HCT116 (cell line): Measurements from ENCODE around the gene AEBP1. TPM values are rescaled to one million over a fixed set of nuclear protein-coding genes. Genes with fewer than 3 reads are reported as not detected.

ENCODE experiments used
- ATAC-seq: fragments of 200-7000 bp; cut with Tn5 transposase; 2 replicates; pipeline ENCODE4 v1.9.1; 2020; ENCODE audit warnings: mild to moderate bottlenecking, moderate library complexity
- BruUV-seq: library from RNA; stranded (reverse); fragments of 400-500 nt; replicated peaks from 2 replicates; lab custom pipeline; 2021; lab: Mats Ljungman, UMichigan
- CTCF ChIA-PET: fragments of 300-600 bp; sonication (Branson Sonifier 250); formaldehyde crosslinking; loops from one replicate; lab custom pipeline; 2021; ENCODE audit warnings: antibody characterized with exemption; lab: Charles Lee
- POLR2A ChIA-PET: fragments of 300-600, 350-600 bp; sonication (Branson Sonifier 250); formaldehyde crosslinking; loops from one replicate; lab custom pipeline; 2021; ENCODE audit warnings: antibody characterized with exemption; lab: Charles Lee
- RAD21 ChIA-PET, 2 experiments: fragments of 300-600 bp; sonication (Branson Sonifier 250); formaldehyde crosslinking; loops; one replicate each; lab custom pipeline; 2023; ENCODE audit warnings: low total read pairs in 2 of 2; ENCODE audit not compliant: uncharacterized antibody in 2 of 2, unreplicated experiment in 2 of 2, low non-redundant PET in 1 of 2; lab: Charles Lee
- DNase-seq: peaks from one replicate; pipeline ENCODE4 v3.0.0-alpha.2; 2010; ENCODE audit warnings: low read depth, low spot score
- H2AFZ ChIP-seq: fragments of 200-600 bp; shearing (Covaris generic), sonication (generic); 2 replicates; pipeline ENCODE4 v1.6.1; 2017; ENCODE audit warnings: low read depth, mixed run types, mixed read lengths, antibody characterized with exemption, low read length; ENCODE audit not compliant: poor library complexity, severe bottlenecking
- H3K27ac ChIP-seq: 2 replicates; pipeline ENCODE4 v1.5.1; 2012; ENCODE audit warnings: low read depth, low read length
- H3K27me3 ChIP-seq: fragments of 200-600 bp; sonication (generic); 2 replicates; pipeline ENCODE4 v1.6.1; 2016; ENCODE audit warnings: mixed run types, low read length, mixed read lengths; ENCODE audit not compliant: insufficient read depth
- H3K36me3 ChIP-seq, 2 experiments: fragments of 200-500 bp in 1 of 2; fragments of 200-600 bp in 1 of 2; sonication (Bioruptor generic) in 1 of 2; sonication (generic) in 1 of 2; 2 replicates each; pipeline versions ENCODE4 v1.5.1 to v1.6.1; 2014 to 2016; ENCODE audit warnings: low read length in 2 of 2, inconsistent platforms in 1 of 2, mixed read lengths in 1 of 2, mixed run types in 1 of 2; ENCODE audit not compliant: insufficient read depth in 2 of 2, control insufficient read depth in 1 of 2
- H3K4me1 ChIP-seq, 2 experiments: fragments of 200-600 bp in 1 of 2; sonication (generic) in 1 of 2; 2 replicates each; pipeline versions ENCODE4 v1.5.1 to v1.6.1; 2012 to 2017; ENCODE audit warnings: low read length in 2 of 2, inconsistent platforms in 1 of 2, mild to moderate bottlenecking in 1 of 2, mixed read lengths in 1 of 2, mixed run types in 1 of 2, moderate library complexity in 1 of 2; ENCODE audit not compliant: insufficient read depth in 2 of 2, control insufficient read depth in 1 of 2
- H3K4me2 ChIP-seq: fragments of 200-600 bp; sonication (generic); 2 replicates; pipeline ENCODE4 v1.6.1; 2017; ENCODE audit warnings: mixed run types, low read length, mixed read lengths
- H3K4me3 ChIP-seq, 2 experiments: fragments of 200-600 bp in 1 of 2; sonication (generic) in 1 of 2; replicated peaks in 1 of 2; 2 replicates each; pipeline ENCODE4 v1.5.1; 2011 to 2016; ENCODE audit warnings: low read length in 2 of 2, control low read depth in 1 of 2, low read depth in 1 of 2, mild to moderate bottlenecking in 1 of 2, mixed read lengths in 1 of 2, mixed run types in 1 of 2
- H3K79me2 ChIP-seq: fragments of 200-600 bp; sonication (generic); 2 replicates; pipeline ENCODE4 v1.6.1; 2017; ENCODE audit warnings: mild to moderate bottlenecking, mixed run types, low read length, moderate library complexity, mixed read lengths; ENCODE audit not compliant: insufficient read depth
- H3K9ac ChIP-seq: fragments of 200-600 bp; sonication (generic); 2 replicates; pipeline ENCODE4 v1.6.1; 2016; ENCODE audit warnings: low read length, mixed read lengths
- H3K9me2 ChIP-seq: fragments of 200-600 bp; sonication (generic), shearing (Covaris generic); 2 replicates; pipeline ENCODE4 v1.6.1; 2017; ENCODE audit warnings: mixed run types, mild to moderate bottlenecking, moderate library complexity; ENCODE audit not compliant: insufficient read depth
- H3K9me3 ChIP-seq, 2 experiments: fragments of 200-500 bp in 1 of 2; fragments of 200-600 bp in 1 of 2; sonication (Bioruptor generic) in 1 of 2; sonication (generic) in 1 of 2; 2 replicates each; pipeline ENCODE4 v1.6.1; 2014 to 2017; ENCODE audit warnings: low read length in 2 of 2, mixed read lengths in 2 of 2, inconsistent platforms in 1 of 2, low read depth in 1 of 2, mild to moderate bottlenecking in 1 of 2, mixed run types in 1 of 2, moderate library complexity in 1 of 2; ENCODE audit not compliant: control insufficient read depth in 1 of 2, insufficient read depth in 1 of 2
- H4K20me1 ChIP-seq: fragments of 200-600 bp; sonication (generic), shearing (Covaris generic); 2 replicates; pipeline ENCODE4 v1.6.1; 2017; ENCODE audit warnings: mixed run types, mild to moderate bottlenecking, moderate library complexity; ENCODE audit not compliant: insufficient read depth
- CBX3 ChIP-seq: IDR thresholded peaks from 2 replicates; pipeline ENCODE4 v1.6.1; 2012; ENCODE audit warnings: low read depth
- CEBPB ChIP-seq: IDR thresholded peaks from 2 replicates; pipeline ENCODE4 v1.6.1; 2012; ENCODE audit warnings: low read depth
- EZH2 ChIP-seq: fragments of 200-600 bp; sonication (generic); IDR thresholded peaks from 2 replicates; pipeline ENCODE4 v1.6.1; 2017; ENCODE audit warnings: antibody characterized with exemption, mixed run types
- POLR2AphosphoS5 ChIP-seq: IDR thresholded peaks from 2 replicates; pipeline ENCODE4 v1.6.1; 2011; ENCODE audit warnings: mild to moderate bottlenecking, low read depth, low read length, moderate library complexity
- REST ChIP-seq: IDR thresholded peaks from 2 replicates; pipeline ENCODE4 v1.6.1; 2012; ENCODE audit warnings: low read depth
- SIN3A ChIP-seq: IDR thresholded peaks from 2 replicates; pipeline ENCODE4 v1.6.1; 2012; ENCODE audit warnings: low read depth
- SP1 ChIP-seq: IDR thresholded peaks from 2 replicates; pipeline ENCODE4 v1.6.1; 2012; ENCODE audit warnings: low read depth
- ZNF274 ChIP-seq: fragments of 200-500 bp; sonication (Bioruptor generic); IDR thresholded peaks from 2 replicates; pipeline ENCODE4 v1.6.1; 2014; ENCODE audit warnings: mild to moderate bottlenecking, low read depth, low read length, inconsistent platforms
- intact Hi-C: fragments of 100-400 bp; cut with micrococcal nuclease; formaldehyde crosslinking; loops from 2 replicates; pipeline ENCODE4 v1.10.0; 2022
- total RNA-seq: library from RNA; stranded (reverse); gene quantifications from one replicate; pipeline ENCODE4 v1.2.1, GENCODE V29; 2021; ENCODE audit not compliant: unreplicated experiment

Gene AEBP1
- total RNA-seq, 1 experiment from 2014 or later = 0.49 TPM

GRCh38 chr7:44162785-44163395 lies 58.7 kb downstream of the AEBP1 start:
- H3K9ac ChIP-seq = no peak overlapping the region
- DNase-seq (no peak), ATAC-seq (no peak)
- CTCF ChIA-PET = no interaction called here
- no peaks in the 10 kb centered on the region for H3K36me3 ChIP-seq
- RAD21 ChIA-PET = no interaction called here
- BruUV-seq = no TSS peak
- no peak overlapping the region for H2AFZ ChIP-seq
- H4K20me1 ChIP-seq = no peaks in the 10 kb centered on the region
- TF ChIP-seq POLR2AphosphoS5 = no peak
- no peak for TF ChIP-seq ZNF274
- TF ChIP-seq REST = no peak
- no peak for TF ChIP-seq SIN3A
- no peaks in the 10 kb centered on the region for H3K9me2 ChIP-seq
- peaks cover 0 to 3% of the 10 kb centered on the region in 2 experiments; a peak in 1 of 4 replicates for H3K4me1 ChIP-seq
- no peaks in the 10 kb centered on the region for H3K9me3 ChIP-seq
- no peaks in the 10 kb centered on the region for H3K79me2 ChIP-seq
- H3K27ac ChIP-seq = no peak overlapping the region
- H3K4me3 ChIP-seq = no peak overlapping the region
- no peak overlapping the region for H3K4me2 ChIP-seq
- no peaks in the 10 kb centered on the region for H3K27me3 ChIP-seq
- POLR2A ChIA-PET = no interaction called here
- intact Hi-C loops = no loop called here

- POLR2A ChIA-PET = no interaction called here
- ATAC-seq = peak; percentile 42; the same call in 1 of the 2 replicates
- Histone ChIP-seq H3K9me3 (no peaks in the 10 kb centered on the region), H2AFZ (no peak overlapping the region), H4K20me1 (no peaks in the 10 kb centered on the region), H3K4me1 (peaks cover 0 to 3% of the 10 kb centered on the region in 2 experiments; a peak in 1 of 4 replicates), H3K27me3 (no peaks in the 10 kb centered on the region), H3K4me2 (no peak overlapping the region), H3K4me3 (no peak overlapping the region), H3K79me2 (no peaks in the 10 kb centered on the region), H3K9ac (no peak overlapping the region), H3K27ac (no peak overlapping the region), H3K9me2 (no peaks in the 10 kb centered on the region), H3K36me3 (no peaks in the 10 kb centered on the region)
- no TSS peak for BruUV-seq
- DNase-seq = no peak
- CTCF ChIA-PET = no interaction called here
- RAD21 ChIA-PET = no interaction called here
- no peak for TF ChIP-seq CBX3
- no peak for TF ChIP-seq POLR2AphosphoS5
- TF ChIP-seq EZH2 = no peak
- no peak for TF ChIP-seq SP1
- no peak for TF ChIP-seq CEBPB
- intact Hi-C loops = no loop called here
These were observed 59.4 kb downstream of the AEBP1 start for GRCh38 chr7:44163591-44163990.
